ENCODE measurements around the gene RAB28.
"Not testable (repeated sequence)": the region's sequence is repeated elsewhere in the genome, so short reads cannot be mapped to it uniquely, and the experiment has no call there.

RAB28 gene

DNA sequence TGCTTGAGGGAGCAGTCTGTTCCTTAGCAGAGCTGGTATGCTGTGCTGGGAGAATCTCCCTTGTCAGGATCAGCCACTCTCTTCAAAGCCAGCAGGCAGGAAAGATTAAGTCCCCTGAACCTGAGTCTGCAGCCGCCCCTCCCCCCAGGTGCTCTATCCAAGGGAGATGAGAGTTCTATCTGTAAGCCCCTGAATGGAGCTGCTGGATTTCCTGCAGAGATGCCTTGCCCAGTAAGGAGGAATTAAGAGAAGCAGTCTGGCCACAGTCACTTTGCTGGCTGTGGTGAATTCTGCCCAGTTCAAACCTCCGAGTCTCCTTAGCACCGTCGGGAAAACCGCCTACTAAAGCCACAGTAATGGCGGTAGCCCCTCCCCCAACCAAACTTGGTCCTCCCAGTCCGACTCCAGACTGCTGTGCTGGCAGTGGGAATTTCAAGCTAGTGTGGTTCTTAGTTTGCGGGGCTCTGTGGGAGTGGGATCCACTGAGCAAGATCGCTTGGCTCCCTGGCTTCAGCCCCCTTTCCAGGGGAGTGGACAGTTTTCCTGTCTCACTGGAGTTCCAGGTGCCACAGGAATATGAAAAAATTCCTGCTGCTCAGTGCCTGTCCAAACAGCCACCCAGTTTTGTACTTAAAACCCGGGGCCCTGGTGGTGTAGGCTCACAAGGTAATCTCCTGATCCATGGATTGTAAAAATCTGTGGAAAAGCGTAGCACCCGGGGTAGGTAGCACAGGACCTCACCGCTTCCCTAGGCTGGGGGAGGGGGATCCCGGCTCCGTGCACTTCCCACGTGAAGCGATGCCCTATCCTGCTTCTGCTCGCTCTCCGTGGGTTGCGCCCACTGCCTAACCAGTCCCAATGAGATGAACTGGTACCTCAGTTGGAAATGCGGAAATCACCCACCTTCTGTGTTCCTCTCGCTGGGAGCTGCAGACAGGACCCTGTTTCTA, 38.0 kb downstream of the RAB28 start:
- DNase-seq (ENCODE audit: low spot score), result no peak

DNA sequence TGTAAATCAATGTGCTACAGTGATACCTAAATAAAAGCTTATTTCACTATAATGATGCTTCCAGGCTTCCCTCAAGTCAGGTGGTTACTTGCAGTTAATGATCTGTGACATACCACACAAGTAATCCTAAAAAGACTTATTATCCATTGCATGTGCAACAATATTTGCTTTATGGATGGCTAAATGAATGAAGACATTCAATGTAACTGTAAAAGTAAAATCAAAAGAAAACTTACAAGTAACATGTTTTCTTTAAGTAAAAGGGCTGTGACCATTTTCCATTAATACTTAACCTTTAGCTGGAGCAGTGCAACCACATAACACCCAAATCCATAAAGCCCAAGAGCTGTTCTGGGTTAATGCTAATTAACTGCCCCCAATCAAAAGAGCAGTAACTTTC, 42.6 kb downstream of the RAB28 start:
- DNase-seq (ENCODE audit: low spot score), result no peak

GRCh38 chr4:13436962-13437361, 47.2 kb downstream of the RAB28 start:
- no peak for DNase-seq (ENCODE audit: low spot score)

GRCh38 chr4:13432453-13432852, 51.7 kb downstream of the RAB28 start:
- no peak for DNase-seq (ENCODE audit: low spot score)

DNA sequence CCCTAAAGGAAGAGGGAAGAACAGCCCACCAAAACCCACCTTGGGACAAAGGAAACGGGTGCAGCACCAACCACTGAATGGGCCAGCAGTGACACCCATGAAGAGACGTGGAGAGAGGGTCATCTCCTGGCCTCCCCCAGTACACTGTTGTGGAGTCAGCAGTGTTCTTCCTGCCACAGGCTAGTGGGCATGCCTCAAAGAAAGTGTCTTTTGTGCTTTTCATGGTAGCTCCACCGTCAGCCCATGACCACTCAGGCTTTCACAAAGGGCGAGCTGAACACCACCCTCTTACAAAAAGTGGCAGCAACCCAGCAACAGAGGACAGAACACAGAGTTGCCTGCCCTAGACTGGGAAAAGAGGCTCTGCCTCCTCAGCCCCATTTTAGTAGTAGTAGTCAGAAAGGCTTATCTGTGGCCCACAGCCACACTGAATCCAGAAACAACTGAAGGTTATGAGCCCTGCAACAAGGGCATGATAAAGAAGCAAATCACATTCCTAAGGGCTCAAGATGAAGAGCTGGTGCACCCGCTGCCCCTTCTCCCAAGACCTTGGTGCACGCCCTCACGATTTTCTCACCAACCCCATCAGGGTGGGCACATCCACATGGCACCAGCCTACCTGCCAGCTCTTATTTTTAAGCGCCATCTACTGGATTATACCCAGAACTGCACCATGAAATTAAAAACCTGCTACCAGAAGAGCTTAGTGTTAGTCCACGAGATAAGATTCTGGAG, 53.1 kb downstream of the RAB28 start:
- peak; percentile 3 for DNase-seq (ENCODE audit: low spot score)

GRCh38 chr4:13427599-13428325, 56.4 kb downstream of the RAB28 start:
- no peak for DNase-seq (ENCODE audit: low spot score)

- no peak for DNase-seq (ENCODE audit: low spot score)
Measured at GRCh38 chr4:13415068-13415785, 68.9 kb downstream of the RAB28 start.

- no peak for DNase-seq (ENCODE audit: low spot score)
Measured at GRCh38 chr4:13413729-13414437, 70.3 kb downstream of the RAB28 start.

- DNase-seq (ENCODE audit: low spot score), result no peak
Measured at GRCh38 chr4:13411942-13412341, 72.2 kb downstream of the RAB28 start.

GRCh38 chr4:13409324-13409723, 74.8 kb downstream of the RAB28 start:
- no peak for DNase-seq (ENCODE audit: low spot score)

- not testable (repeated sequence) for DNase-seq (ENCODE audit: low spot score)
Measured at GRCh38 chr4:13406156-13406555, 78.0 kb downstream of the RAB28 start.

DNA sequence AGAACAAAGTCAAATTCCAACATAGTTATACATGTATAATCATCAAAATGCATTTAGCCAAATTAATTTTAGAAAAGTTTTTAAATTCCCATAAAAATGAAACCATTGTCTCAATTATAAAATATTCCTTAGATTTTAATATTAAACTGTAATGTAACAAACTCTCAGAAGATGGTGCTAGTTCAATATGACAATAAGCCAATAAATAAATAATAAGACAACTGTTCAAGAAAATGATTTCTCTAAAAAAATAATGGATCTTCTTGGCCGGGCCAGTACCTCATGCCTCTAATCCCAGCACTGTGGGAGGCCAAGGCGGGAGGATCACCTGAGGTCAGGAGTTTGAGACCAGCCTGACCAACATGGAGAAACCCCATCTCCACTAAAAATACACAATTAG, 80.3 kb downstream of the RAB28 start:
- no peak for DNase-seq (ENCODE audit: low spot score)

DNA sequence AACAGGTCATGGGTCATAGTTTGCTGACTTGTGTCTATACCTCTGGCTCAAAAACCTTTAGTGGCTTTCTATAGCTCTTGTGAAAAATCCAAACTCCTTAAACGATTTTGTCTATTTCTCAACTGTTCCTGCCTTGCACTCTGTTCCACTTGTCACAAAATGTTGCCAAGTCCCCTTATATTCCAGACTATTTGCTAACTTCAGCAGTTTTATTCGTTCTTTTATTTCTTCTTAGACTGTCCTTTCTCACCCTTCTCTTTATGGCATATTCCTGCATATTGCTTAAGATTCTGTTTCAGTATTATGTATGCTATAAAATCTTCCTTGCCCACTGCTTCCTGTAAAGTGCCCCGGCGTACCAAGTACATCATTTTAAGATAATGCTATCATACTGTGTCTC, 80.8 kb downstream of the RAB28 start:
- no peak for DNase-seq (ENCODE audit: low spot score)

DNA sequence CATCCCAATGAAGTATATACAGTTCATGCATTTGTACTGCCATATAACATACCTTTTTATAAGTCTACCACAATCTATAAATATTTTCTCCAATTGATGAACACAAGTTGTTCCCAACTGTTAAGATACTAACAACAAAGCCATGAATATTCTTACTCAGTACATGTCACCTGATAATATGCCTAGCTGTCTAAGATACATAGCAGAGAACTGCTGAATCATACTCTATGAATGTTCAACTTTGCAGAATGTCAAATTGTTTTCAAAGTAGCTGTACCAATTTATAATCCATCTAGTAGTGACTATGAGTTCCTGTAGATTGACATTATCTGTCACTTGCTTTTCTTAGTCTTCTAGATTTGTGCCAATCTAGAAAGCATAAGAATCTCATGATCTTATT, 84.9 kb downstream of the RAB28 start:
- no peak for DNase-seq (ENCODE audit: low spot score)

GRCh38 chr4:13396161-13396560, 88.0 kb downstream of the RAB28 start:
- no peak for DNase-seq (ENCODE audit: low spot score)

DNA sequence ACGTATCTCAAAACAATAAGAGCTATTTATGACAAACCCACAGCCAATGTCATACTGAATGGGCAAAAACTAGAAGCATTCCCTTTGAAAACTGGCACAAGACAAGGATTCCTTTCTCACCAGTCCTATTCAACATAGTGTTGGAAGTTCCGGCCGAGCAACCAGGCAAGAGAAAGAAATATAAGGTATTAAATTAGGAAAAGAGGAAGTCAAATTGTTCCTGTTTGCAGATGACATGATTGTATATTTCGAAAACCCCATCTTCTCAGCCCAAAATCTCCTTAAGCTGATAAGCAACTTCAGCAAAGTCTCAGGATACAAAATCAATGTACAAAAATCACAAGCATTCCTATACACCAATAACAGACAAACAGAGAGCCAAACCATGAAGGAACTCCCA, 94.2 kb downstream of the RAB28 start:
- DNase-seq (ENCODE audit: low spot score), result not testable (repeated sequence)

- DNase-seq (ENCODE audit: low spot score), result no peak
Measured at GRCh38 chr4:13386405-13387107, 97.6 kb downstream of the RAB28 start.

DNA sequence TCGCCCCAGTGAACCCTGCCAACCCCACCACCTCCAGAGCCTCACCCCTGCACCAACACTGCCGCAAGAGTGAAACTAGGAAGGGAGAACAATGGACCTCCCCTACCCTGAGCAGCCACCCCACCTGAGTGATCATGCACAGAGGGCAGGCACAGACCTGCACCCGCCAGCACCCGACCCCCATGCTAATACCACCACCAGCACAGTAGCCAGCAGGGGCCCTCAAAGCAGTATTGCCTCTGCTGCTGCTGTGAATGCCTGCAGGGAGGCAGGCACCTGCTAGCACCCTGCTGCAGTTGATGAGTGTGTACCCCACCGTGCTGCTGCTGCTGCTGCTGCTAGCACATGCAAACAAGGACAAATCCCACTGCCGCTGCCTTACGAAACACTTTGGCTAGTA, 100.1 kb downstream of the RAB28 start:
- DNase-seq (ENCODE audit: low spot score), result no peak

GRCh38 chr4:13378973-13379759, 105.0 kb downstream of the RAB28 start:
- DNase-seq (ENCODE audit: low spot score), result no peak

DNA sequence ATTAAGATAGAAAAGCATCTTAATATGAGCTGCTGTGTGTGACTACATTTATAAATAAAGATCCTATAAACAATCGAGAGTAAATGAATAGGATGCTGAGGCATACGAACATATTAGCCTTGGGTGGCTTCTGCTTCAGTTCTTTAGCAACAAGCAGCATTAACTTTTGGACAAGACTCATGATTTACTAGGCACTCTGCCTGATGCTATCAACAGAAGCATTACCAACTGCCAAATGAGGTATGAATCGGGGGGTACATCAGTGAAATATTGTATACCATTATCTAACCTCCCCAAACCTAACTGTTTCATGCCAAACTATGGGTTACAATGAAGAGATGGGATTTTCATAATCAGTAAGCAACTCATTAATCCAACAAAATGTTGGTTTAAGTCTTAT, 113.1 kb downstream of the RAB28 start:
- no peak for DNase-seq (ENCODE audit: low spot score)
